Measurements from ENCODE around the gene LAMC3. TPM values are rescaled to one million over a fixed set of nuclear protein-coding genes. Genes with fewer than 3 reads are reported as not detected.
A peak's percentile ranks its signal among the peaks of the same experiment; 100 is the strongest.

The LAMC3 gene
- total RNA-seq, 3 donors from 2014 or later = 2.1 to 8.5 (median 7.8) TPM

- peak in 1 of 2 donors; percentile 77 for DNase-seq (ENCODE audit: low spot score in 2 of 2)
Measured at GRCh38 chr9:130962418-130963316, 46.3 kb upstream of the LAMC3 start.

GRCh38 chr9:130963337-130963908 is 45.6 kb upstream of the LAMC3 start:
- DNase-seq (ENCODE audit: low spot score in 2 of 2) = no peak
- Histone ChIP-seq H3K4me3 (no peak overlapping the region), H3K36me3 (no peaks in the 10 kb centered on the region), H3K9me3 (peaks cover 0 to 3% of the 10 kb centered on the region in 2 donors), H3K4me1 (peaks cover 4% of the 10 kb centered on the region in 2 donors), H3K27ac (peak overlapping the region in 1 of 2 donors; percentile 33), H3K27me3 (no peaks in the 10 kb centered on the region)
- TF ChIP-seq POLR2A (IDR thresholded peaks at IDR 0.05) (no peak), CTCF (IDR thresholded peaks at IDR 0.05) (no peak), POLR2AphosphoS5 (IDR thresholded peaks at IDR 0.05) (no peak)
- intact Hi-C loops (cut with DNase I; ENCODE audit: low total_unique reads) = no loop called here

More at GRCh38 chr9:130962418-130963316, 46.3 kb upstream of the LAMC3 start:
- Histone ChIP-seq H3K27ac (peak overlapping the region; percentile 38 to 41), H3K4me3 (peak overlapping the region in 1 of 3 donors; percentile 11), H3K4me1 (peaks cover 4% of the 10 kb centered on the region in 2 donors), H3K9me3 (peaks cover 0 to 3% of the 10 kb centered on the region in 2 donors), H3K36me3 (no peaks in the 10 kb centered on the region), H3K27me3 (no peaks in the 10 kb centered on the region)
- peak in 1 of 3 donors; percentile 37 for TF ChIP-seq POLR2AphosphoS5 (IDR thresholded peaks at IDR 0.05)
- no peak for TF ChIP-seq CTCF (IDR thresholded peaks at IDR 0.05)
- intact Hi-C loops (cut with DNase I; ENCODE audit: low total_unique reads) = no loop called here

GRCh38 chr9:130963916-130964315 is 45.1 kb upstream of the LAMC3 start:
- intact Hi-C loops (cut with DNase I; ENCODE audit: low total_unique reads) = no loop called here
- TF ChIP-seq POLR2AphosphoS5 (IDR thresholded peaks at IDR 0.05) = no peak
- no peak for TF ChIP-seq CTCF (IDR thresholded peaks at IDR 0.05)
- no peak for TF ChIP-seq POLR2A (IDR thresholded peaks at IDR 0.05)

GRCh38 chr9:130965680-130966079 is 43.3 kb upstream of the LAMC3 start:
- DNase-seq (ENCODE audit: low spot score in 2 of 2) = no peak
- Histone ChIP-seq H3K27me3 (no peaks in the 10 kb centered on the region), H3K4me3 (no peak overlapping the region), H3K36me3 (no peaks in the 10 kb centered on the region), H3K9me3 (peaks cover 0 to 3% of the 10 kb centered on the region in 2 donors), H3K27ac (no peak overlapping the region), H3K4me1 (peaks cover 4% of the 10 kb centered on the region in 2 donors)
- intact Hi-C loops (cut with DNase I; ENCODE audit: low total_unique reads) = no loop called here
- TF ChIP-seq POLR2A (IDR thresholded peaks at IDR 0.05) (no peak), POLR2AphosphoS5 (IDR thresholded peaks at IDR 0.05) (no peak), CTCF (IDR thresholded peaks at IDR 0.05) (no peak)

More at GRCh38 chr9:130963916-130964315, 45.1 kb upstream of the LAMC3 start:
- DNase-seq (ENCODE audit: low spot score in 2 of 2) = no peak
- Histone ChIP-seq H3K9me3 (peaks cover 0 to 3% of the 10 kb centered on the region in 2 donors), H3K4me3 (no peak overlapping the region), H3K27me3 (no peaks in the 10 kb centered on the region), H3K36me3 (no peaks in the 10 kb centered on the region), H3K27ac (no peak overlapping the region), H3K4me1 (peaks cover 4% of the 10 kb centered on the region in 2 donors)

GRCh38 chr9:130970052-130970451 is 38.9 kb upstream of the LAMC3 start:
- DNase-seq (ENCODE audit: low spot score in 2 of 2) = no peak
- Histone ChIP-seq H3K36me3 (no peaks in the 10 kb centered on the region), H3K4me1 (no peaks in the 10 kb centered on the region), H3K27ac (no peak overlapping the region), H3K9me3 (no peaks in the 10 kb centered on the region), H3K27me3 (peaks cover 0 to 20% of the 10 kb centered on the region in 2 donors), H3K4me3 (no peak overlapping the region)
- intact Hi-C loops (cut with DNase I; ENCODE audit: low total_unique reads) = no loop called here
- TF ChIP-seq POLR2AphosphoS5 (IDR thresholded peaks at IDR 0.05) (no peak), POLR2A (IDR thresholded peaks at IDR 0.05) (no peak), CTCF (IDR thresholded peaks at IDR 0.05) (no peak)

All from breast epithelium (tissue), 4 donors.